SK-N-SH treated with all-trans-retinoic acid at 6 μM for 48 hours (cell line): ENCODE measurements around the gene DBNDD1.

ENCODE experiments used
- ATAC-seq: fragments of 200-7000 bp; cut with Tn5 transposase; 3 replicates; pipeline ENCODE4 v1.9.1; 2020; ENCODE audit warnings: mild to moderate bottlenecking, moderate library complexity
- ARNTL ChIP-seq: fragments of 450-650 bp; formaldehyde crosslinking; IDR thresholded peaks from 2 replicates; pipeline ENCODE4 v1.5.0; 2020; ENCODE audit warnings: low read depth, mild to moderate bottlenecking, moderate library complexity, borderline replicate concordance
- BACH2 ChIP-seq: fragments of 250-450 bp; sonication (Bioruptor Pico); IDR thresholded peaks from 2 replicates; pipeline ENCODE4 v1.9.0; 2021; ENCODE audit warnings: mild to moderate bottlenecking, borderline replicate concordance
- CSDC2 ChIP-seq: fragments of 250-450 bp; sonication (Bioruptor Pico); IDR thresholded peaks from 2 replicates; pipeline ENCODE4 v1.5.0; 2020; ENCODE audit warnings: mild to moderate bottlenecking, moderate library complexity
- ESRRG ChIP-seq: fragments of 250-450 bp; sonication (Bioruptor Pico); IDR thresholded peaks from 2 replicates; pipeline ENCODE4 v1.6.1; 2021; ENCODE audit warnings: mild to moderate bottlenecking
- GLIS3 ChIP-seq: fragments of 250-450 bp; sonication (Bioruptor Pico); IDR thresholded peaks from 2 replicates; pipeline ENCODE4 v1.5.0; 2020; ENCODE audit warnings: mild to moderate bottlenecking, moderate library complexity
- ISL1 ChIP-seq: fragments of 250-450 bp; sonication (Bioruptor Pico); IDR thresholded peaks from 2 replicates; pipeline ENCODE4 v2.1.2; 2022; ENCODE audit warnings: mild to moderate bottlenecking, moderate library complexity
- OSR1 ChIP-seq: fragments of 250-450 bp; sonication (Bioruptor Pico); IDR thresholded peaks from 2 replicates; pipeline ENCODE4 v1.8.0; 2022; ENCODE audit warnings: moderate library complexity, mild to moderate bottlenecking, inconsistent platforms
- PPARA ChIP-seq: fragments of 250-450 bp; sonication (Bioruptor Pico); IDR thresholded peaks from 2 replicates; pipeline ENCODE4 v1.5.0; 2020; ENCODE audit warnings: mild to moderate bottlenecking, borderline replicate concordance
- RARB ChIP-seq: fragments of 250-450 bp; sonication (Bioruptor Pico); IDR thresholded peaks from 2 replicates; pipeline ENCODE4 v1.8.0; 2021; ENCODE audit warnings: mild to moderate bottlenecking, moderate library complexity
- SNAI2 ChIP-seq: fragments of 250-450 bp; sonication (Bioruptor Pico); IDR thresholded peaks from 2 replicates; pipeline ENCODE4 v1.5.0; 2020; ENCODE audit warnings: mild to moderate bottlenecking, moderate library complexity
- TCF4 ChIP-seq: fragments of 250-450 bp; sonication (Bioruptor Pico); IDR thresholded peaks from 2 replicates; pipeline ENCODE4 v1.8.0; 2021; ENCODE audit warnings: mild to moderate bottlenecking, moderate library complexity, borderline replicate concordance
- TOX ChIP-seq: fragments of 250-450 bp; sonication (Bioruptor Pico); IDR thresholded peaks from 2 replicates; pipeline ENCODE4 v1.8.0; 2021; ENCODE audit warnings: mild to moderate bottlenecking, moderate library complexity, borderline replicate concordance
- ZC3H10 ChIP-seq: fragments of 250-450 bp; sonication (Bioruptor Pico); IDR thresholded peaks from 2 replicates; pipeline ENCODE4 v1.5.1; 2021; ENCODE audit warnings: mild to moderate bottlenecking, moderate library complexity
- ZFP3 ChIP-seq: fragments of 250-450 bp; sonication (Bioruptor Pico); IDR thresholded peaks from 2 replicates; pipeline ENCODE4 v1.5.0; 2020; ENCODE audit warnings: mild to moderate bottlenecking, moderate library complexity
- ZFP30 ChIP-seq: fragments of 450-650 bp; formaldehyde crosslinking; IDR thresholded peaks from 2 replicates; pipeline ENCODE4 v1.5.0; 2022; ENCODE audit warnings: mild to moderate bottlenecking, moderate library complexity
- ZNF565 ChIP-seq: fragments of 450-650 bp; formaldehyde crosslinking; conservative IDR thresholded peaks from 2 replicates; pipeline ENCODE4 v1.5.0; 2020; ENCODE audit warnings: low read depth, mild to moderate bottlenecking, moderate library complexity
- ZNF70 ChIP-seq: fragments of 450-650 bp; formaldehyde crosslinking; IDR thresholded peaks from 2 replicates; pipeline ENCODE4 v1.5.0; 2020; ENCODE audit warnings: mild to moderate bottlenecking, moderate library complexity
- ZNF8 ChIP-seq: fragments of 450-650 bp; formaldehyde crosslinking; IDR thresholded peaks from 2 replicates; pipeline ENCODE4 v1.5.0; 2020; ENCODE audit warnings: mild to moderate bottlenecking, moderate library complexity
- TF ChIP-seq, protein P1 (sequence below): fragments of 250-450 bp; sonication (Bioruptor Pico); IDR thresholded peaks from 2 replicates; pipeline ENCODE4 v1.5.1; 2021; ENCODE audit warnings: mild to moderate bottlenecking, moderate library complexity
- TF ChIP-seq, protein P2 (sequence below): fragments of 250-450 bp; sonication (Bioruptor Pico); IDR thresholded peaks from 2 replicates; pipeline ENCODE4 v1.5.0; 2020; ENCODE audit warnings: mild to moderate bottlenecking, moderate library complexity
- TF ChIP-seq, protein P3 (sequence below): fragments of 250-450 bp; sonication (Bioruptor Pico); IDR thresholded peaks from 2 replicates; pipeline ENCODE4 v1.8.0; 2020; ENCODE audit warnings: mild to moderate bottlenecking, moderate library complexity, borderline replicate concordance
- TF ChIP-seq, protein P4 (sequence below): fragments of 250-450 bp; sonication (Bioruptor Pico); IDR thresholded peaks from 2 replicates; pipeline ENCODE4 v1.5.1; 2020; ENCODE audit warnings: low read depth, mild to moderate bottlenecking, moderate library complexity

The DBNDD1 gene

DNA sequence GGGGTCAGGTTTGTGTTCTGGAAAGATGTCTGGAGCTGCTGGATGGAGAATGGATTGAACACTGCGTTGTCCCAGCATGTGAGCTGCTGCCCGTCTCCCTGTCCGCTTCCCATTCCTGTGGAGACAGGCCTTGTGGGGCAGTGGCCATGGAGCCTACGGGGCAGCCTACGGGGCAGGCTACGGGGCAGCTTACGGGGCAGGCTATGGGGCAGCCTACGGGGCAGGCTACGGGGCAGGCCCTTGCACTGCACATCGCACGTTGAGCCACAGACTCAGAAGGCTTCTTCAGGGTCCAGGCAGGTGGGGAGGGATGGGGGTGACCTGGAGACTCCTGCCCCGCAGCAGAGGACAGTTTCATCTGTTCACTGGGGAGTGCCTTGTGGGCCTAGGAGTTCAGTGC lies 9.7 kb upstream of the DBNDD1 start:
- no peak for TF ChIP-seq ZNF565 (CRISPR knock-in tag)
- TF ChIP-seq ZC3H10 (CRISPR knock-in tag), result no peak
- TF ChIP-seq, protein P1, sequence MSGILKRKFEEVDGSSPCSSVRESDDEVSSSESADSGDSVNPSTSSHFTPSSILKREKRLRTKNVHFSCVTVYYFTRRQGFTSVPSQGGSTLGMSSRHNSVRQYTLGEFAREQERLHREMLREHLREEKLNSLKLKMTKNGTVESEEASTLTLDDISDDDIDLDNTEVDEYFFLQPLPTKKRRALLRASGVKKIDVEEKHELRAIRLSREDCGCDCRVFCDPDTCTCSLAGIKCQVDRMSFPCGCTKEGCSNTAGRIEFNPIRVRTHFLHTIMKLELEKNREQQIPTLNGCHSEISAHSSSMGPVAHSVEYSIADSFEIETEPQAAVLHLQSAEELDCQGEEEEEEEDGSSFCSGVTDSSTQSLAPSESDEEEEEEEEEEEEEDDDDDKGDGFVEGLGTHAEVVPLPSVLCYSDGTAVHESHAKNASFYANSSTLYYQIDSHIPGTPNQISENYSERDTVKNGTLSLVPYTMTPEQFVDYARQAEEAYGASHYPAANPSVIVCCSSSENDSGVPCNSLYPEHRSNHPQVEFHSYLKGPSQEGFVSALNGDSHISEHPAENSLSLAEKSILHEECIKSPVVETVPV, result no peak
- TF ChIP-seq BACH2, result no peak
- TF ChIP-seq, protein P2, sequence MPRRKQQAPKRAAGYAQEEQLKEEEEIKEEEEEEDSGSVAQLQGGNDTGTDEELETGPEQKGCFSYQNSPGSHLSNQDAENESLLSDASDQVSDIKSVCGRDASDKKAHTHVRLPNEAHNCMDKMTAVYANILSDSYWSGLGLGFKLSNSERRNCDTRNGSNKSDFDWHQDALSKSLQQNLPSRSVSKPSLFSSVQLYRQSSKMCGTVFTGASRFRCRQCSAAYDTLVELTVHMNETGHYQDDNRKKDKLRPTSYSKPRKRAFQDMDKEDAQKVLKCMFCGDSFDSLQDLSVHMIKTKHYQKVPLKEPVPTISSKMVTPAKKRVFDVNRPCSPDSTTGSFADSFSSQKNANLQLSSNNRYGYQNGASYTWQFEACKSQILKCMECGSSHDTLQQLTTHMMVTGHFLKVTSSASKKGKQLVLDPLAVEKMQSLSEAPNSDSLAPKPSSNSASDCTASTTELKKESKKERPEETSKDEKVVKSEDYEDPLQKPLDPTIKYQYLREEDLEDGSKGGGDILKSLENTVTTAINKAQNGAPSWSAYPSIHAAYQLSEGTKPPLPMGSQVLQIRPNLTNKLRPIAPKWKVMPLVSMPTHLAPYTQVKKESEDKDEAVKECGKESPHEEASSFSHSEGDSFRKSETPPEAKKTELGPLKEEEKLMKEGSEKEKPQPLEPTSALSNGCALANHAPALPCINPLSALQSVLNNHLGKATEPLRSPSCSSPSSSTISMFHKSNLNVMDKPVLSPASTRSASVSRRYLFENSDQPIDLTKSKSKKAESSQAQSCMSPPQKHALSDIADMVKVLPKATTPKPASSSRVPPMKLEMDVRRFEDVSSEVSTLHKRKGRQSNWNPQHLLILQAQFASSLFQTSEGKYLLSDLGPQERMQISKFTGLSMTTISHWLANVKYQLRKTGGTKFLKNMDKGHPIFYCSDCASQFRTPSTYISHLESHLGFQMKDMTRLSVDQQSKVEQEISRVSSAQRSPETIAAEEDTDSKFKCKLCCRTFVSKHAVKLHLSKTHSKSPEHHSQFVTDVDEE (CRISPR knock-in tag), result no peak
- TF ChIP-seq, protein P3, sequence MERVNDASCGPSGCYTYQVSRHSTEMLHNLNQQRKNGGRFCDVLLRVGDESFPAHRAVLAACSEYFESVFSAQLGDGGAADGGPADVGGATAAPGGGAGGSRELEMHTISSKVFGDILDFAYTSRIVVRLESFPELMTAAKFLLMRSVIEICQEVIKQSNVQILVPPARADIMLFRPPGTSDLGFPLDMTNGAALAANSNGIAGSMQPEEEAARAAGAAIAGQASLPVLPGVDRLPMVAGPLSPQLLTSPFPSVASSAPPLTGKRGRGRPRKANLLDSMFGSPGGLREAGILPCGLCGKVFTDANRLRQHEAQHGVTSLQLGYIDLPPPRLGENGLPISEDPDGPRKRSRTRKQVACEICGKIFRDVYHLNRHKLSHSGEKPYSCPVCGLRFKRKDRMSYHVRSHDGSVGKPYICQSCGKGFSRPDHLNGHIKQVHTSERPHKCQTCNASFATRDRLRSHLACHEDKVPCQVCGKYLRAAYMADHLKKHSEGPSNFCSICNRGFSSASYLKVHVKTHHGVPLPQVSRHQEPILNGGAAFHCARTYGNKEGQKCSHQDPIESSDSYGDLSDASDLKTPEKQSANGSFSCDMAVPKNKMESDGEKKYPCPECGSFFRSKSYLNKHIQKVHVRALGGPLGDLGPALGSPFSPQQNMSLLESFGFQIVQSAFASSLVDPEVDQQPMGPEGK, result no peak
- TF ChIP-seq ZFP30 (CRISPR knock-in tag), result no peak
- TF ChIP-seq ISL1 (CRISPR knock-in tag), result no peak
- TF ChIP-seq SNAI2 (CRISPR knock-in tag), result no peak
- no peak for TF ChIP-seq ZFP3 (CRISPR knock-in tag)
- TF ChIP-seq ESRRG (CRISPR knock-in tag), result no peak
- TF ChIP-seq GLIS3 (CRISPR knock-in tag), result no peak
- TF ChIP-seq TOX (CRISPR knock-in tag), result no peak
- no peak for TF ChIP-seq ARNTL (CRISPR knock-in tag)
- no peak for TF ChIP-seq RARB (CRISPR knock-in tag)
- TF ChIP-seq ZNF70 (CRISPR knock-in tag), result no peak
- TF ChIP-seq ZNF8 (CRISPR knock-in tag), result no peak
- TF ChIP-seq, protein P4, sequence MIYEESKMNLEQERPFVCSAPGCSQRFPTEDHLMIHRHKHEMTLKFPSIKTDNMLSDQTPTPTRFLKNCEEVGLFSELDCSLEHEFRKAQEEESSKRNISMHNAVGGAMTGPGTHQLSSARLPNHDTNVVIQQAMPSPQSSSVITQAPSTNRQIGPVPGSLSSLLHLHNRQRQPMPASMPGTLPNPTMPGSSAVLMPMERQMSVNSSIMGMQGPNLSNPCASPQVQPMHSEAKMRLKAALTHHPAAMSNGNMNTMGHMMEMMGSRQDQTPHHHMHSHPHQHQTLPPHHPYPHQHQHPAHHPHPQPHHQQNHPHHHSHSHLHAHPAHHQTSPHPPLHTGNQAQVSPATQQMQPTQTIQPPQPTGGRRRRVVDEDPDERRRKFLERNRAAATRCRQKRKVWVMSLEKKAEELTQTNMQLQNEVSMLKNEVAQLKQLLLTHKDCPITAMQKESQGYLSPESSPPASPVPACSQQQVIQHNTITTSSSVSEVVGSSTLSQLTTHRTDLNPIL (CRISPR knock-in tag), result no peak
- no peak for TF ChIP-seq CSDC2 (CRISPR knock-in tag)
- no peak for TF ChIP-seq TCF4 (CRISPR knock-in tag)

DNA sequence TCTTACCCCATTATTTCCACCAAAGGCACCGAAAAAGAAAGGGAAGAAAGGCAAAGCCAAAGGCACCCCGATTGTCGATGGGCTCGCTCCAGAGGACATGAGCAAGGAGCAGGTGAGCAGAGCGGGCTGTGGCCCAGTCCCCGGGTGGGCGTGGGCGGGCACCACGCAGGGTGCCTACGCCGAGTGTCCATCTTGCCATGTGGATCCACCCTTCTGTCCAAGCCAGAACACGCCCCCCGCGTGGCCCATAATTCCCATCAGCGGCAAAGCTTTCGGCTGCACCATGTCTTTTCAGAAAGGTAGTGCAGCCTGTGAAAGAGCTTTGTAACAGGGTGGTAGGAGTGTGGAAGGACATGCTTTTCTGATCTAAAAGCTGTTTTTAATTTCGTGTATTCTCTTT lies 8.4 kb upstream of the DBNDD1 start:
- no peak for TF ChIP-seq PPARA (CRISPR knock-in tag)
- TF ChIP-seq, protein P1, result no peak
- no peak for TF ChIP-seq ARNTL (CRISPR knock-in tag)
- TF ChIP-seq, protein P2 (CRISPR knock-in tag), result no peak
- no peak for TF ChIP-seq GLIS3 (CRISPR knock-in tag)
- TF ChIP-seq ZC3H10 (CRISPR knock-in tag), result no peak
- TF ChIP-seq, protein P4 (CRISPR knock-in tag), result no peak
- TF ChIP-seq TCF4 (CRISPR knock-in tag), result no peak
- no peak for TF ChIP-seq ESRRG (CRISPR knock-in tag)
- TF ChIP-seq SNAI2 (CRISPR knock-in tag), result no peak
- TF ChIP-seq OSR1, result no peak
- no peak for TF ChIP-seq ZNF70 (CRISPR knock-in tag)
- TF ChIP-seq ZFP3 (CRISPR knock-in tag), result no peak
- no peak for TF ChIP-seq BACH2
- TF ChIP-seq CSDC2 (CRISPR knock-in tag), result no peak
- TF ChIP-seq ISL1 (CRISPR knock-in tag), result no peak
- no peak for TF ChIP-seq RARB (CRISPR knock-in tag)

More for the DNA sequence above, 9.7 kb upstream of the DBNDD1 start:
- no peak for ATAC-seq

More for the DNA sequence above, 8.4 kb upstream of the DBNDD1 start:
- no peak for ATAC-seq
